ENCODE results near the gene PTPRT. TPM values are rescaled to one million over a fixed set of nuclear protein-coding genes. Genes with fewer than 3 reads are reported as not detected.
"Not testable (repeated sequence)": the region's sequence is repeated elsewhere in the genome, so short reads cannot be mapped to it uniquely, and the experiment has no call there.

The PTPRT gene
- total RNA-seq, 1 donor from 2014 or later: not detected

DNA sequence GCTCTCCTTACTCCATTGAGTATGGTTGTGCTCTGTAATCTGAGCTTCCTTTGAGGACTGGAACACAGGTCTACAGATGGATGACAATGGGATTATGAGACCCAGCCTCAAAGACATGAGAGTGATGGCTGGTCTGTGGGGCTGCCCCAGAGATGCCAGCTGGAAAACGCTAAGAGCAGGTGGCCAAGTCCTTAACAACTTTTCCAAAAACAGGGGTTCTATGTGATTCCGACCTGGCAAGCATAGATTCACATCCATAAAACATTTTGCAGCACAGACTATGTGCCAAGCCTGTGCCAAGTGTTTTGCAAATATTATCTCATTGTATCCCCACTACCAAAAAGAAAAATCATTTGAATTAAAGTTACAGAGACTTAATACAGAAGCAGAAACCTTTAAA is 270.4 kb downstream of the PTPRT start:
- no peak for DNase-seq (ENCODE audit: low read depth, low spot score)

- DNase-seq (ENCODE audit: low read depth, low spot score): no peak
These were observed 274.6 kb downstream of the PTPRT start for GRCh38 chr20:42915081-42915480.

GRCh38 chr20:42914302-42914701 is 275.4 kb downstream of the PTPRT start:
- DNase-seq (ENCODE audit: low read depth, low spot score): no peak

DNA sequence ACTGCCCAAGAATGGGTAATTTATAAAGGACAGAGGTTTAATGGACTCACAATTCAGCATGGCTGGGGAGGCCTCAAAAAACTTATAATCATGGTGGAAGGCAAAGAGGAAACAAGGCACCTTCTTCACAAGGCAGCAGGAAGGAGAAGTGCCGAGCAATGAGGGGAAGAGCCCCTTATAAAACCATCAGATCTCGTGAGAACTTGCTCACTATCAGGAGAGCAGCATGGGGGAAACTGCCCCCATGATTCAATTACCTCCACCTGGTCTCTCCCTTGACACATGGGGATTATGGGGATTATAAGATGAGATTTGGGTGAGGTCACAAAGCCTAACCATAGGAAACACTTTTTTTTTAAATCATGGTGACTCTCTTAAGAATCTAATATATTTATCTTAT is 278.9 kb downstream of the PTPRT start:
- DNase-seq (ENCODE audit: low read depth, low spot score): not testable (repeated sequence)

DNA sequence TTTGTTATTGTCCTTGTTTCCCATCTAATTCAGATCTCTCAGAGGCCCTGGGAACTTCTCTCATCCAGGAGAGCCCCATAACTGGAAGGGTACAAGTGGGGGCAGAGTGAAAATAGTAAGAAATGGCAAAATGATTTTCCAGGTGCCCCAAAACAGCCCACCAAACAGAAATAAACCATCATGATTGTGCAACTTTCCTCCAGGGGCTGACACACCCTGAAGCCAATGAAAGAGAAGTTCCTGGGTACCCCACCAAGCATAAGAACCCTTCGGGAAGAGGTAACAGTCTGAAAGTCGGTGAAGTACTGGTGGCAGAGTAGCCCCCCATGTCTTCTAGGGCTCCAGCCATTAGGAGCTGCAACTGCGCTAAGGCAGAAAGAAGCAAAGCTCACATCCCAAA is 282.0 kb downstream of the PTPRT start:
- DNase-seq (ENCODE audit: low read depth, low spot score): no peak

DNA sequence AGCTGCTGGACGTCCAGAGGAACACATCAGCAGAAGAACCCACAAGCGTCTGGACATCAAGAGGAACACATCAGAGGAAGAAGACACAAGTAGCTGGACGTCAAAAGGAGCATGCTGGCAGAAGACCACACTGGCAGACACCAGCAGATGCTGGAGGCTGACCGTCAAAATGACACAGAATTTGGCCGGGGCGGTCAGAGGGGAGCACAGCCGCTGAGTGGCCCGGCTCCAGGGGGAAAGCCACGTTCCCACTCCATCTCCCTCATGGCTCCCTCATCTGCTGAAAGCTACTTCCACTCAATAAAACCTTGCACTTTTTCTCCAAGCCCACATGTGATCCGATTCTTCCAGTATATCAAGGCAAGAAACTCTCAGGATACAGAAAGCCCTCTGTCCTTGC is 283.6 kb downstream of the PTPRT start:
- DNase-seq (ENCODE audit: low read depth, low spot score): no peak

- DNase-seq (ENCODE audit: low read depth, low spot score): no peak
These were observed 287.2 kb downstream of the PTPRT start for GRCh38 chr20:42902509-42902908.

- DNase-seq (ENCODE audit: low read depth, low spot score): no peak
These were observed 287.8 kb downstream of the PTPRT start for GRCh38 chr20:42901689-42902440.

DNA sequence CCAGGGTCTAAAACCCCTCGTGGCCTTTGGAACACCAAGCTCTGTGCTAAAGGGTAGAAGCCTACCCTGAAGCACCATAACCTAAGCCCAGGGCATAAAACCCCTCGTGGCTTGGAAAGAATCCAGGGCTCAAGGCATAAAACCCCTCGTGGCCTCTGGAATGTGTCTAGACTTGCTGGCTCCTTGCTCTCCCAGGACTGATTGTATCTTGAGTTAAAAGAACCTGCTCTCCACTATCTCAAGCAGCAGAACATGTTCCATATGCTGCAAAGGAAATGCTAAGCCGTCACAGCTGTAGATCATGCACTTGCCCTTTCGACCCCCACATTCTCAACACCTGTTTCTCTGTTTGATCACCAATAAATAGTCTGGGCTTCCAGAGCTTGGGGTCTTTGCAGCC is 288.9 kb downstream of the PTPRT start:
- not testable (repeated sequence) for DNase-seq (ENCODE audit: low read depth, low spot score)

- no peak for DNase-seq (ENCODE audit: low read depth, low spot score)
These were observed 294.7 kb downstream of the PTPRT start for GRCh38 chr20:42895020-42895419.

DNA sequence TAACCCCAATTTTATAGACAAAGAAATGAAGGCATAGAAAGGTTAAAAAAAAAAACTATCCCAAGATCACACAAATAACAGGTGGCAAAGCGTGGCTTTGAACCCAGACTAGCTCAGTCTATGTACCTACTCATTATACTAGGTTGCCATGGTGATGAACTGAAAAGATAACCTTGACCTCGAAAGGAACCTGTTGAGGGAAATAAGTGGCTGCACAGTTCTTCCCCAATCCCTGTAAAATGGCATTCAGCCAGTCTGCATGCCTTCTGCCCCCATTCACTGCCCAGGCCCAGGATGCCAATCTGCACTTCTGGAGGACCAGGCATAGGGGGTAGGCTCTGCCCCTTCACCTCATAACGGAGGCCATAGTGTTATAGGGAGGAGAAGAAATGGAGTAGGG is 295.2 kb downstream of the PTPRT start:
- DNase-seq (ENCODE audit: low read depth, low spot score): no peak

- no peak for DNase-seq (ENCODE audit: low read depth, low spot score)
These were observed 300.2 kb downstream of the PTPRT start for GRCh38 chr20:42889517-42889916.

DNA sequence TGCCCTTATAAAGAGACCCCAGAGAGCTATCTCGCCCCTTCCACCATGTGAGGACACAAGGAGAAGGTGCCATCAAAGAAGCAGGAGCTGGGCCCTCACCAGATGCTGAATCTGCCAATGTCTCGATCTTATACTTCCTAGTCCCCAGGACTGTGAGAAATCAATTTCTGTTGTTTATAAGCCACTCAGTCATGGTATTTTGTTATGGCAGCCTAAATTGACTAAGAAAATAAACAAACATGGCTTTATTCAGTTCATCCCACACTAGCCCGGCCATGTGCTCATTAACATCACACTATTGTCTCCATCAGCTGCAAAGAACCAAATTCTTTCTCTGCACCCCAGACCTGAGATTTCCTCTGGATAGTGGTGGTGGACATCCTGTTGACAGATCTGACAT is 302.4 kb downstream of the PTPRT start:
- no peak for DNase-seq (ENCODE audit: low read depth, low spot score)

GRCh38 chr20:42886801-42887200 is 302.9 kb downstream of the PTPRT start:
- DNase-seq (ENCODE audit: low read depth, low spot score): no peak

- no peak for DNase-seq (ENCODE audit: low read depth, low spot score)
These were observed 303.7 kb downstream of the PTPRT start for GRCh38 chr20:42886046-42886445.

DNA sequence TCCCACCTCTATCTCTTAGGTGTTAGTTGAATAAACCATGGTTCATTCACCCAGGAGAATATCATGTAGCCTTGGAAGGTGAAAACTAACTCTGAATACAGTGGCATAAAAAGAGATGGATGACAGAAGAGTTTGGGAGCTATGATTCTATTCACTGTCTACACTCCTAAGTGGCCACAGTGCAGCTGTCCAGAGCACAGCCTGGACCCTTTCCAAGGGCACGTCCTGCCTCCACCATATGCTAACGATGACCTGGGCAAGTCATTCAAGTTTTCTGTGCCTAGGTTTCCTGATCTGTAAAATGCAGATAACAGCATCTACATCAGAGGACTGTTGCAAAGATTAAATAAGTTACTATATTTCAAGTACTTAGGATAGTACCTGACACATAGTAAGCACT is 314.1 kb downstream of the PTPRT start:
- DNase-seq (ENCODE audit: low read depth, low spot score): no peak

DNA sequence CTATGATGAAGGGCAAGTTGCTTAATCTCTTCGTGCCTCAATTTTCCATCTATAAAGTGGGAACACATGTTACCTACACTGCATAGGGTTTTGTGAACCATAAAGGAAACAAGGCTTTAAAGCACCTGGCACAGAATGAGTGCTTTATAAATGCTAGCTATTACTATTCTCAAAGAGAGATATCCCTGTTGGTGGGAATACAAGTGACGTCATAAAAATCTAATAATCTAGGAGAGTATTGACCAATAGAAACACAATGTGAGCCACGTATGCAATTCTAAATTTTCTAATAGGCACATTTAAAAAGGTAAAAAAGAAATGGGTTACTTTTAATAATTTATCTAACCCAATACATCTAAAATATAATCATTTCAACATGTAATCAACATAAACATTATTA is 316.4 kb downstream of the PTPRT start:
- DNase-seq (ENCODE audit: low read depth, low spot score): no peak

DNA sequence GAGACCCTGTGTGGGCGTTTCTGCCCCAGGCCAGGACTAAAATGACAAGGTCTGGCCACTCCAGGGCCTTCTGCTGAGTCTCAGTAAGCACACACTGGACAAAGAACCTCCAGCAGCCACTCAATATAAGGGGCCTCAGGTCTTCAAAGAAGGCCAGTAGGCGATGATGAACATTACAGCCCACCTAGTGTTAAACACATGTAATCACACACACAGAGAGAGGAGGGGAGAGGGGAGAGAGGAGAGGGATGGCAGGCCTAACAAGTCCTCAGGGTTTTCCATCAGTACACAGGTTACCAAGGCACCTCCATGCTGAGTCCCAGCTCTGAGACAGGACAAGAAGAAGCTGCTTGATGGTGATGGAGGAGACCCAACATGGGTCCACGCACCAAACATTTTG is 325.6 kb downstream of the PTPRT start:
- DNase-seq (ENCODE audit: low read depth, low spot score): no peak

- no peak for DNase-seq (ENCODE audit: low read depth, low spot score)
These were observed 327.3 kb downstream of the PTPRT start for GRCh38 chr20:42862446-42862845.

GRCh38 chr20:42857446-42857845 is 332.3 kb downstream of the PTPRT start:
- DNase-seq (ENCODE audit: low read depth, low spot score): no peak

- DNase-seq (ENCODE audit: low read depth, low spot score): no peak
These were observed 333.8 kb downstream of the PTPRT start for GRCh38 chr20:42855896-42856295.

DNA sequence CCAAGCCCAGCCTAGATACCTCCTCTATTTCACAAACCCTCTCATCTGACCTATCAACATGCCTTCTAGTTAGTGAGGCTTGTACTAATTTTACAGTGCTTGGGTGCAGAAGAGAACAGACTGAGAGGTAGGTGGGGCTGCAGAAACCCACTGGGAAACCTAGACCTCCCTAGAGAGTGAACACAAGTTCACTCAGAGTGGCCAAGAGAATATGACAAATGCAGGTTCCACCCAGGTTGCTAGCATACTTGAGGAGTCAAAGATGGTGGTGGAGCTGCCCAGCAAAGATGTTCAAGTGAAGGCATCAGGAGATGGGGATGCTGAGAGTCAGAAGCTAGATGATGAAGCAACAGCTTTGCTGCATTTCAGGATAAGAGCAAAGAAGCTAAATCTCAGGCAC is 337.0 kb downstream of the PTPRT start:
- DNase-seq (ENCODE audit: low read depth, low spot score): no peak

DNA sequence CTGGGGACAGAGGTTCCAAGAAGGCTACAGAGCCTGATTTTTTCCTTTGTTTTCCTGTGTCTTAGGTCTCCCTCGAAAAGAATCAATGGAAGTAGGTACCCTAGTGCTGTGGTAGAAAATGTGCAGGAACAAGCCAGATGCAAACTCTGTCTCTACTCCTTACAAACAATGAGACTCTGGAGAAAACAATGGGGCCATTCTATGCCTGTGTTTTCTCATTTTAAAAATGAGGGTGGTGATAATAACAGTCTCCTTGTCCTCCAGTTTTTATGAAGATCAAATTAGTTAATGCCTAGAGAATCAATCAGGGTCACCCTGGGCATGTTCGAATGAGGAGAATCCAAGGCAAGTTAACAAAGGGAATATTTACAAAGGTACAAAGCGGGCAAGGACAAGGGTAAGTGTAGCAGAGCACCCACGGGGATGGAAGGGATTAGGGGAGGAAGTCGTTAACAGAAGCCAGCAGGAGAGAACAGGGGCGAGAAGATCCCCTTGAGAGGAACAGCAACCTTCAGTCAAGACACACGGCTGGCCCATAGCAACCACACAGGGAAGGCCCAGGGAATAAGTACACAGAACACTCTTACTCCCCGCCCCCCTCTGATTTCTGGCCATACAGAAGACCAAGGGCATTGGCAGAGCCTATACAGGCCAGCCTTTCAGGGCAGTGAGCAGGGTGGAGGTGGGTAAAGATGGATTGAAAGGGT is 342.8 kb downstream of the PTPRT start:
- DNase-seq (ENCODE audit: low read depth, low spot score): no peak

All from pulmonary artery endothelial cell (primary cell).